ENCODE data around the gene SEL1L.
"Not testable (repeated sequence)": the region's sequence is repeated elsewhere in the genome, so short reads cannot be mapped to it uniquely, and the experiment has no call there.

The SEL1L gene

DNA sequence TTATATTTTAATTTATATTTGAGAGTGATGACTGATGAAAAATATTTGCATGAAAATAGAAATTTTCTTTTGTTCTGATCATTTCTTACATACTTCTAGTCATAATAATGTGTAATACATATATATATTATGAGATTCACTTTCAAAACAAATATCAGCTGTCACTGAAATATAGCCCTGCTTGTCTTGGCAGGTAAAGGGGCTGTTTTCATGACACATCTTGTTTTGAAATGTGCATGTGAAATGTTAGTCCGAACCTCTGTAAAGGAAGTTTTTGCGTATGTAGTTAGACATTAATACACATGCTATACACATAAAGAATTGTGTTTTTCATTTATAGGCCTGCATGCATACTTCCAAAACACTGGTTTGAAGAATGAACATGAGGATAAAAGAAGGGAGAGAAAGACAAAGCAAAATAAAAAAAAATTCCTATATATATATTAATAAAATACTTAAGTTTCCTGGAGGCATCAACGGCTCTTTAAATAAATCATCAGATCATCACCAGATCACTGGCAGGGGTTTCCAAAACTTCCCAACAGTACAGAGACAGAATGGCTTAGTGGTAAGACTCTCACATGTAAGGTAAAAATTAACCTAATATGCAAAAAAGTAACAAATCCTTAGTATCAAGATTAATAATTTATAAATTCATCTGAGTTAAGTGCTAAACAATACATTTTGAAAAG, 60.1 kb downstream of the SEL1L start:
- DNase-seq = no peak

DNA sequence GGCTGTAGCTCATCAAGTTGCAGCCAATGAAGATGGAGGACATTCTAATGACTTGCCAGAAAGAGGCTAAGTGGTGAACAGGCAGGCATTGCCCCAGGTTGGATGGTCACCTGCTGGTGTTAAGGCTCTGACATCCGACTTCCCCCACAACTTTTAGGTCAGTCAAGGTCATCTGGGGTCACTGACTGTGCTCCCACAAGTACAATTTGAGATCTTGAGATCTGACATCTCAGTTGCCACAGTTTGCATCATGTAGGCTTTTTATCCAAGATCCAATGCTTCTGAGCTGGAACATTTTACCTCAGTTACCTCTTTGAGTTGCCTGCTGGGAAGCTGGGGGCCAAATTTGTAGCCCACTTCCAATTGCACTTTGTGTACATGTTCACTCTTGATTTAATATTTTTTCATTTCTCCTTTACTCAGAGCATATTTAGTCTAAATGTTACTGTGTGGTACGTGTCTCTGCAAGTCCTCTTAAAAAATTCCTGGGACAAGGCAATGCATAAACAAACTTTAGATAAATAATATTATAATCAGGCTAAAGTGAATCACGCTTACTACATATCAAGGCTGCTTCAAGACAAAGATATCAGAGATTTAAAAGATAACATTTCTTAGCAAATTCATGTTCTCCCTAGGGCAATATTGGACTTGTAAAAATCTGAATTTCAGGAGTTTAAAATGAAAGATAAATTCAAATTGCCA, 61.4 kb downstream of the SEL1L start:
- no peak for DNase-seq

GRCh38 chr14:81471062-81471461, 62.6 kb downstream of the SEL1L start:
- no peak for DNase-seq

- DNase-seq = not testable (repeated sequence)
Observed at GRCh38 chr14:81470557-81470826, 63.2 kb downstream of the SEL1L start.

GRCh38 chr14:81466854-81467253, 66.8 kb downstream of the SEL1L start:
- DNase-seq = no peak

GRCh38 chr14:81465507-81466228, 68.0 kb downstream of the SEL1L start:
- no peak for DNase-seq

DNA sequence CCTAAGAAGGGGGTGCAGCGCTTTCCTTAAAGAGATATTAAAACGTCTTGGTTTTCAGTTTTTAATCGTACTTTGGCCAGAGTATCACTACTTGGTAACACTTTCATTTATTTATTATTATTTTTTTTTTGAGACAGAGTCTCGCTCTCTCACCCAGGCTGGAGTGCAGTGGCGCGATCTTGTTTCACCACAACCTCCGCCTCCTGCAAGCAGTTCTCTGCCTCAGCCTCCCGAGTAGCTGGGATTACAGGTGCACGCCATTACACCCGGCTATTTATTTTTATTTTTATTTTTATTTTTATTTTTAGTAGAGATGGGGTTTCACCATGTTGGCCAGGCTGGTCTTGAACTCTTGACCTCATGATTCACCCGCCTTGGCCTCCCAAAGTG, 68.7 kb downstream of the SEL1L start:
- DNase-seq = not testable (repeated sequence)

DNA sequence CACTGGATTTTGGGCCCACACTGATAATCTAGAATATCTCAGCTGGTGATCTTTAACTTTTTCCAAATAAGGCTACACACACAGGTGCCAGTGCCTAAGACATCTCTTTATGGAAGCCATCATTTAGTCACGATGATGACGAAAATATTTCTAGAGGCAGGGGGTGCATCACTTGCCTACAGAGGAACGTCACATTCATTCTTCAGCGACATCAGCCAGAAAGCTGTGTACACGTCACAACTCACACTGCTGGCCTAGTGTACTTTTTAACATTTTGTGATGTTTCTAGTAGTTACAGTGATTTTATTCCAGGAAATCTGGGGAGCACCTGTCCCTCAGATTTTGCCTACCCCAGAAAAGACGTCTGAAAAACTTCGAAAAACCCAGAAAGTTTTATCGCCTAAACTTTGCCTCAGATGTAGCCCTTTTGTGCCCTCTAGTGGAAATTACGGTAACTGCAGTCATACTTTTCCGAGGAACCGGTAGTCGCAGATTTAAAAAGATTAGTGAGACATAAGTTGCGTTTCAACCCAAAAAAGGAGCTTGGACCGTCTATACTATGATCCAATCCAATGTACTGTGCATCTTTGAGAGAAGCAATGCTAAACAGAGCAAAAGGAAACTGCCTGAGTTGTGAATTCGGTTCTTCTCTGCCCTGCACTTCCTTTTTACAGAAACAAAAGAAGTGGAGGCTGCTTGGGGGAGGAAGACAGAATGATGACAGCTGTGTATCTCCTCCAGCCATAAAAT, 69.2 kb downstream of the SEL1L start:
- peak; percentile 74 to 85 for DNase-seq

DNA sequence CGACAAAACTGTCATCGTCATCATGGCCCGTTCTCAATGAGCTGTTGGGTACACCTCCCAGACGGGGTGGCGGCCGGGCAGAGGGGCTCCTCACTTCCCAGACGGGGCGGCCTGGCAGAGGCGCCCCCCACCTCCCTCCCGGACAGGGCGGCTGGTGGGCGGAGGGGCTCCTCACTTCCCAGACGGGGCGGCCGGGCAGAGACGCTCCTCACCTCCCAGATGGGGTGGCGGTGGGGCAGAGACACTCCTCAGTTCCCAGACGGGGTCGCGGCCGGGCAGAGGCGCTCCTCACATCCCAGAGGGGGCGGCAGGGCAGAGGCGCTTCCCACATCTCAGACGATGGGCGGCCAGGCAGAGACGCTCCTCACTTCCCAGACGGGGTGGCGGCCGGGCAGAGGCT, 71.3 kb downstream of the SEL1L start:
- DNase-seq = not testable (repeated sequence)

GRCh38 chr14:81459912-81460311, 73.7 kb downstream of the SEL1L start:
- no peak for DNase-seq

DNA sequence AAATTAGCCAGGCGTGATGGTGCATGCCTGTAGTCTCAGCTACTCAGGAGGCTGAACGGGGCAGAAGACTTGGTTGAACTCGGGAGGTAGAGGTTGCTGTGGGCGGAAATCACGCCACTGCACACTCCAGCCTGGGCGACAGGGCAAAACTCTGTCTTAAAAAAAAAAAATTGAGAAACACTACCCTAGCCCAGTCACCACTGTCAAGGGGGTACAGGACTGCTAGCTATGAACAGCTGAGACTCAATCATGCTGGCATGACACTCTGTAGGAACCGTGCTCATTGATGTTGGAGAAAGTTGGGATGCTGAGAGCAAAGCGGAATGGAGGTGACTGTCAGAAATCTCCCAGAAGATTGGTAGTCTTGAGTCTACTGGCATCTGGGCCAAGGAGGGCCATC, 75.3 kb downstream of the SEL1L start:
- DNase-seq = no peak

DNA sequence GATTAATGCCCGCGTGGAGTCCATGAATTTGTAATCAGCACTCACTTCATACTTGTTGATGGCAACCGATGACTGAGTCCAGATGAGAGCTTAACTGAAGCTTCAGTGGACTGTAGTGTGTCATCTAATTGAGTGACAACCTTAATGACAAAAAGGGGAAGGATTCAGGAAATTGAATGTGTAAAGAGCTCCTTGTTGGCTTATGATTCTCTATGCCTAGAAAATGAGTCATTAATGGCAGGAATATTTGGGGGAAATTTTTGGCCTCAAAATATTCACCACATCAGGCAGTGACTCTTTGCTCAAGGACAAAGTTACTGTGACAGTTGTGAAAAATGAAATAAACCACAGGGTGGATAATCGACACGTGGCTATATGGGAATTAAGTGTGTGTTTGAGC, 78.3 kb downstream of the SEL1L start:
- peak in 1 of 2 donors; percentile 13 for DNase-seq

DNA sequence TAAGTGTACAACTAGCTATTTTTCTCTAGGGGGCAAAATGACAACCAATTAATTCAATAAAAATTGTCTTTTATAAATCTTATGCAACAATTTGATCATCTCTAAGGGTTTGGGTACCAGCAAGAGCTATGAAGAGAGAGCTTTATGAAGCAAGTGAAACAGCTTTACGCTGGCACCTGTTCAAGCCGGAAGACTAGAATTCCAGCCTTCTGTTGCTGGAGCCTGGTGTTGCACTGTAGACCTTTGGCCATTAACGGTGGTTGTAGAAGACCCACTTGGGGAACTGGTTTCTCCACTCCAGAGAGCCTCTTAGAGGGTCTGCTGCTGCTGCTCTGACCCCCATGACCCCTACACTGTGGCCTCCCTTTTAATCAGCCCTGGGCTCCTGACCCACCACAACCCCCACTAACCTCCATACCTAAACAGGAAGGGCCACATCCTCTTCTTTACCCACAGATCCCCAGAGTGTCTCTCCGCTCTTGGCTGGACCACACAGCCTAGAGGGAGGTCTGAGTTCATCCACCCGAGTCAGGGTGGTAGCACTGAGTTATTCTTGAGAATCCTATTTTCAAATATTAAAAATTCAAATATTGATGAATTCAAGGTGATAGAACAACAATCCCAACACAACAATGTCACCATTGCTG, 79.0 kb downstream of the SEL1L start:
- no peak for DNase-seq

DNA sequence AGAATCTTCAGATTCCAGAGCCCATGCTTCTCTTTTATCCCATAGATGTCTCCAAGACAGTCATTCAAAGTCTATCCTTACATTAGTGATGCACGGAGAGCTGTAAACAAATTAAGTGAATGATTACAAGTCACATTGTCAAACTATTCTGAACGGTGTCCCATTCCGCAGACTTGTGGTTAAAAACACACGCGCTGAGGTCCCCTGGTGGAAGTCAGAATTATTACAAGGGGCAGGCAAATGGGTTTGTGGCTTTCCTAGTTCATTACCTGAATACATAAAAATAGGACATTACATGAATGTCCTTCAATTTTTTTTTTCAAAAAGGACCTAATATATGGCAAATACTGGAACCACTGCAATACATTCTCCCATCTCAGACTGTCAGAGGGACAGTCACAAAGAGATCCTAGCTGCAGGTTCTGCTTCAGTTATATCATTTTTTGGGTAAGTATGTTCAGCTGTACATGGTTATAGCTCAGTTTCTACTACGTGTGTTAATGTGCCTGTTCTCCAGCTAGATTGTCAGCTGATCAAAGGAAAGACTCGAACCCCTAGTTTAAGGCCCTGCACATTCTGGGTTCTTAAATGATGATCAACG, 80.4 kb downstream of the SEL1L start:
- peak; percentile 63 to 70 for DNase-seq

GRCh38 chr14:81452341-81453133, 81.1 kb downstream of the SEL1L start:
- no peak for DNase-seq

- no peak for DNase-seq
Observed at GRCh38 chr14:81450976-81451375, 82.7 kb downstream of the SEL1L start.

DNA sequence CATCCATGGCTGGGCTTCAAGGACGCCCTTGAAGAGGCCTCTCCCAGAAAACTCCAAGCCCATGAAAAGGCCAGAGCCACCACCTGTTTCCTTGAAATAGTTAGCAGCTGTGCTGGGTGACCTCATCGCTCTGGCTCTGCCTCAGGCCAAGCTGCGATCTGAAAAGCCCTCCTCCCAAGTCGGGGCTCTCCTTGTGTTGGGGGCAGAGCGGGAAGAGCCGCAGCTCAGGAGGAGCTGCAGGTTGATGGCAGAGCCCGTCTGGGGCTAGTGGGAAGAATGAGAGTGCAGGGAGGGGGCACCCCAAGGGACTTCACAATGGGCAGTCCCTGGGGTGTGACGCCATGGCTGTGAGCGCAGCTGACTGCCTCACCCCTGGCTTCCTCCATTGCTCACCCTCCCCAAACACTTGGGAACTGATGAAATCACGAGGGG, 83.5 kb downstream of the SEL1L start:
- no peak for DNase-seq

- DNase-seq = no peak
Observed at GRCh38 chr14:81449576-81449975, 84.1 kb downstream of the SEL1L start.

DNA sequence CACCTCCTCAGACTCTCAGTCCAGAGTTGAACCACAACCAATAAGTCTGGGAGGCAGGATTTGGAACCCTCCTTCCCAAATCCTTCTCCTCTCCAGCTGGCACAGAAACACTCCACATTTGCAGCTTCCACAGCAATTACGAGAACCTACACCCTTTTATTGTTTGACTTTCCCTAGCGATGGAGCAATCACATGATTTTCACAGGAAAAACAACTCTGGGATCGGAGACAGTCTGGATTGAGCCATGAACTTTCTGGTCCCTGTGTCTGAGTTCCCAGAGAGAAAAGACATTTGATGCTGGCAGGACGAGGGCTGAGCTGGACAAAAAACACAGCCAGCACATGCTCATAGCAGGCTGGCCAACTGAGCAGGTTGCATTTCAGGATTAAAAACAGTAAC, 84.5 kb downstream of the SEL1L start:
- no peak for DNase-seq

DNA sequence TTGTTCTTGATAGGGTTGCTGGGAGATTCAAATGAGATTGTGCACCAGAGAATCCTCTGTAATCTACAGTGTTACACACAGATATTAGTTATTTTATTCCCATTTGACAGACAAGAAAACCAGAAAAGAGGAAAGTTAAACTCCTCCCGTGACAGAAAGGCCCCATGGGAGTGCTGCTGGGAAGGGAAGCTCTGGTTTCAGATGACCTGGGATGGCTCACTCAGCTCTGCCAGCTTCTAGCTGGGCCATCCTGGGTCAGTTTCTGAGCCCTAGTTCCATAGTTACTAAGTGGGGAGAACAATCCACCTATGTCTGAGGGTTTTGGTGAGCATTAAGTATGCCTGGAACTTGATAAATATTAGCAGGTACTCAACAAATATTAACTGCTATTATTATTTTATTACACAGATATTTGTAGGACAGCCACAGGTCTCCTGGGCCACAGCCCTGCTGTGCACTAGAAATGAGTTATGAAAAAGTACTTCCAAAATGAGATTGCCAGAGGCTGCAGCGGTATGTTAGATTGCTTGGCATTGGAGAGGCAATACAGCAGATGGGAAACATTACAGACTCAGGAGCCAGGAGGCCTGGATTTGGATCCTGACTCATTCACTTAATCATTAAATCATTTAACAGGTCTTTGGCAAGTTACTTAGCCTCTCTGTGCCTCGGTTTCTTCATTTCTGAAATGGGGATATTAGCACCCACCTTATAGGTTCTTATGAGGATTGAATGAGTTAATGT, 86.5 kb downstream of the SEL1L start:
- no peak for DNase-seq

Data from inflammatory macrophage (primary cell).